HEK293 (cell line): ENCODE results near the gene NR3C1.

Experiments
- CTCF ChIA-PET: fragments of 350-600 bp; formaldehyde crosslinking; extraction: SDS; loops from one replicate; lab custom pipeline; 2021; ENCODE audit warnings: antibody characterized with exemption; lab: Yijun Ruan, JAX
- POLR2A ChIA-PET: fragments of 300-600 bp; formaldehyde crosslinking; extraction: SDS; loops from one replicate; lab custom pipeline; 2020; ENCODE audit warnings: antibody characterized with exemption, inconsistent platforms; lab: Yijun Ruan, JAX
- H3K27ac ChIP-seq: fragments of 200-500 bp; sonication (Bioruptor generic); 2 replicates; pipeline ENCODE4 v1.5.1; 2014; ENCODE audit warnings: low read depth, low read length, control low read depth, inconsistent platforms; ENCODE audit errors: extremely low read depth
- H3K36me3 ChIP-seq, 2 experiments: fragments of 200-500 bp in 1 of 2; sonication (Bioruptor generic) in 1 of 2; 1 replicate in 1 of 2; 2 replicates in 1 of 2; pipeline ENCODE4 v1.5.1; 2014 to 2017; ENCODE audit warnings: inconsistent platforms in 2 of 2, low read length in 2 of 2; ENCODE audit not compliant: control insufficient read depth in 2 of 2, insufficient read depth in 1 of 2
- H3K4me1 ChIP-seq: fragments of 200-500 bp; sonication (Bioruptor generic); 2 replicates; pipeline ENCODE4 v1.5.1; 2014; ENCODE audit warnings: mild to moderate bottlenecking, low read length, inconsistent platforms; ENCODE audit not compliant: control insufficient read depth, insufficient read depth
- H3K4me3 ChIP-seq: 2 replicates; pipeline ENCODE4 v1.5.1; 2011; ENCODE audit warnings: low read depth, mild to moderate bottlenecking, control low read depth, low read length, moderate library complexity
- H3K9me3 ChIP-seq: fragments of 200-500 bp; sonication (Bioruptor generic); 2 replicates; pipeline ENCODE4 v1.5.1; 2014; ENCODE audit warnings: low read depth, low read length, inconsistent platforms; ENCODE audit not compliant: control insufficient read depth, insufficient read depth
- IKZF3 ChIP-seq: fragments of 450-650 bp; IDR thresholded peaks from 2 replicates; pipeline ENCODE4 v1.5.0; 2018; ENCODE audit warnings: missing biosample characterization, mild to moderate bottlenecking, missing genetic modification characterization, moderate library complexity
- KLF1 ChIP-seq: fragments of 450-650 bp; formaldehyde crosslinking; IDR thresholded peaks from 2 replicates; pipeline ENCODE4 v1.5.1; 2016; ENCODE audit warnings: missing biosample characterization, missing genetic modification characterization
- SETDB1 ChIP-seq: IDR thresholded peaks from one replicate; pipeline ENCODE4 v1.6.1; 2017; ENCODE audit warnings: mild to moderate bottlenecking, low read length, moderate library complexity, mixed read lengths; ENCODE audit not compliant: insufficient read length
- TCF7L2 ChIP-seq: IDR thresholded peaks from 2 replicates; pipeline ENCODE4 v1.6.1; 2011; ENCODE audit warnings: low read depth, mild to moderate bottlenecking, inconsistent platforms, low read length, moderate library complexity, borderline replicate concordance
- ZBTB48 ChIP-seq: fragments of 450-650 bp; formaldehyde crosslinking; IDR thresholded peaks from 2 replicates; pipeline ENCODE4 v1.5.1; 2016; ENCODE audit warnings: missing biosample characterization, missing genetic modification characterization
- ZNF146 ChIP-seq: fragments of 450-650 bp; formaldehyde crosslinking; IDR thresholded peaks from 2 replicates; pipeline ENCODE4 v1.5.1; 2016; ENCODE audit warnings: missing biosample characterization, missing genetic modification characterization
- ZNF248 ChIP-seq: fragments of 450-650 bp; formaldehyde crosslinking; IDR thresholded peaks from 2 replicates; pipeline ENCODE4 v1.5.1; 2017; ENCODE audit warnings: missing biosample characterization, missing genetic modification characterization
- ZNF366 ChIP-seq: fragments of 450-650 bp; formaldehyde crosslinking; conservative IDR thresholded peaks from 2 replicates; pipeline ENCODE4 v1.5.1; 2016; ENCODE audit warnings: missing biosample characterization, missing genetic modification characterization
- ZNF391 ChIP-seq: fragments of 450-650 bp; formaldehyde crosslinking; IDR thresholded peaks from 2 replicates; pipeline ENCODE4 v1.5.1; 2016; ENCODE audit warnings: low read depth, missing biosample characterization, missing genetic modification characterization, borderline replicate concordance
- ZNF654 ChIP-seq: fragments of 450-650 bp; formaldehyde crosslinking; IDR thresholded peaks from 2 replicates; pipeline ENCODE4 v1.5.1; 2016; ENCODE audit warnings: low read depth, missing biosample characterization, missing genetic modification characterization
- TF ChIP-seq, protein P1 (sequence below): fragments of 450-650 bp; formaldehyde crosslinking; IDR thresholded peaks from 2 replicates; pipeline ENCODE4 v1.5.1; 2016; ENCODE audit warnings: missing biosample characterization, missing genetic modification characterization
- TF ChIP-seq, protein P2 (sequence below): fragments of 450-650 bp; formaldehyde crosslinking; IDR thresholded peaks from 2 replicates; pipeline ENCODE4 v1.5.1; 2016; ENCODE audit warnings: missing biosample characterization, missing genetic modification characterization, borderline replicate concordance
- TF ChIP-seq, protein P3 (sequence below): IDR thresholded peaks from 2 replicates; pipeline ENCODE4 v1.6.1; 2011; ENCODE audit warnings: mild to moderate bottlenecking, low read depth, low read length, borderline replicate concordance
- TF ChIP-seq, protein P4 (sequence below): fragments of 450-650 bp; formaldehyde crosslinking; IDR thresholded peaks from 2 replicates; pipeline ENCODE4 v1.5.1; 2016; ENCODE audit warnings: missing biosample characterization, missing genetic modification characterization, borderline replicate concordance

The NR3C1 gene

DNA sequence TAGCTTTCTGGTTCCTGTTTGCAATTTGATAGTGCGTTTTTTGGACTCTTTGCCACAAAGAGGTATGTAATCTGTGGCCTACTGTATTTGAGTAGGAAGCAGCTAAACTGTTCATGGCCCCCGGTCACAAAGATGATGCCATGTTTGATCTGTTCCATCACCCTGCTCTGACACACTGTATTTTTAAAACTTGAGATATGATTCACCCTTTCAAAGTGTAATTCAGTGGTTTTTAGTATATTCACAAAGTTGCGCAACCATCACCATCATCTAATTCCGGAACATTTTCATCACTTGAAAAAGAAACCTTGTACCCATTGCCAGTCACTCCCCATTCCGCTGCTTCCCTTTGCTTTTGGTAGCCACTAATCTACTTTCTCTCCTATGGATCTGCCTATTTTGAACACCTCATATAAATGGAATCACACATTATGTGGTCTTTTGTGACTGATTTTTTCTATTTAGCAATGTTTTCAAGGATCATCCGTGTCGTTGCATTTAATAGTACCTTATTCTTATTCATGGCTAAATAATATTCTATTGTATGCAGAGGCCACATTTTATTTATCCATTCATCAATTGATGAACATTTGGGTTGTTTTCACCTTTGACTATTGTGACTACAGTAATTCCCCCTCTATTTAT, 141.6 kb downstream of the NR3C1 start:
- ChIA-PET POLR2A (no interaction called here), CTCF (no interaction called here)
- Histone ChIP-seq H3K27ac (no peak overlapping the region), H3K4me1 (no peaks in the 10 kb centered on the region), H3K4me3 (no peak overlapping the region), H3K36me3 (no peaks in the 10 kb centered on the region), H3K9me3 (no peaks in the 10 kb centered on the region)
- TF ChIP-seq ZNF654: no peak
- TF ChIP-seq, protein P1, sequence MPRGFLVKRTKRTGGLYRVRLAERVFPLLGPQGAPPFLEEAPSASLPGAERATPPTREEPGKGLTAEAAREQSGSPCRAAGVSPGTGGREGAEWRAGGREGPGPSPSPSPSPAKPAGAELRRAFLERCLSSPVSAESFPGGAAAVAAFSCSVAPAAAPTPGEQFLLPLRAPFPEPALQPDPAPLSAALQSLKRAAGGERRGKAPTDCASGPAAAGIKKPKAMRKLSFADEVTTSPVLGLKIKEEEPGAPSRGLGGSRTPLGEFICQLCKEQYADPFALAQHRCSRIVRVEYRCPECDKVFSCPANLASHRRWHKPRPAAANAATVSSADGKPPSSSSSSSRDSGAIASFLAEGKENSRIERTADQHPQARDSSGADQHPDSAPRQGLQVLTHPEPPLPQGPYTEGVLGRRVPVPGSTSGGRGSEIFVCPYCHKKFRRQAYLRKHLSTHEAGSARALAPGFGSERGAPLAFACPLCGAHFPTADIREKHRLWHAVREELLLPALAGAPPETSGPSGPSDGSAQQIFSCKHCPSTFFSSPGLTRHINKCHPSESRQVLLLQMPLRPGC: no peak
- peak; percentile 7; the same call in 1 of the 2 replicates for TF ChIP-seq ZNF146 (tag by site-specific recombination)
- no peak for TF ChIP-seq IKZF3 (tag by site-specific recombination)

DNA sequence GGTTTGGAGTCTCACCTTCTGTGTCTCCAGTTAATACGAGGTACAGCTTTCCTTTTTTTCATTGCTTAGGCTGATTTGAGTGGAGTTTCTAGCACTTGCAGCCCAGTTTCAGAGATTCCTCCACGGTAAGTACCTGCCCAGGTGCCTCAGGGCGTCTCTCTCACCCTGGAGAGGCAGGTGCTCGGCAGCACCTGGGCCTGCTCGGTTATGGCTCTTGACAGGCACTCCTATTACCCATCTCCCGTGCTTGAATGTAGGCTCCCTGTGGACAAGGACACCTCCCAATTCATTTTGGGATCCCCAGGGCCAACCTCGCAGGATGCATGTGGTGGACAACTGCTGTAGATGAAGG, 144.3 kb downstream of the NR3C1 start:
- Histone ChIP-seq H3K4me1 (no peaks in the 10 kb centered on the region), H3K9me3 (no peaks in the 10 kb centered on the region), H3K36me3 (no peaks in the 10 kb centered on the region), H3K4me3 (no peak overlapping the region), H3K27ac (no peak overlapping the region)
- ChIA-PET POLR2A (no interaction called here), CTCF (no interaction called here)
- TF ChIP-seq ZBTB48 (no peak), TCF7L2 (no peak), KLF1 (no peak)

- POLR2A ChIA-PET: interaction anchor here (0.8 kb wide), 1 partner anchor 9 kb away, joined by 3 read pairs; no protein-coding TSS in a partner anchor
- TF ChIP-seq SETDB1 (no peak), ZNF248 (tag by site-specific recombination) (no peak), ZNF366 (tag by site-specific recombination) (no peak), ZNF391 (no peak)
- TF ChIP-seq, protein P2, sequence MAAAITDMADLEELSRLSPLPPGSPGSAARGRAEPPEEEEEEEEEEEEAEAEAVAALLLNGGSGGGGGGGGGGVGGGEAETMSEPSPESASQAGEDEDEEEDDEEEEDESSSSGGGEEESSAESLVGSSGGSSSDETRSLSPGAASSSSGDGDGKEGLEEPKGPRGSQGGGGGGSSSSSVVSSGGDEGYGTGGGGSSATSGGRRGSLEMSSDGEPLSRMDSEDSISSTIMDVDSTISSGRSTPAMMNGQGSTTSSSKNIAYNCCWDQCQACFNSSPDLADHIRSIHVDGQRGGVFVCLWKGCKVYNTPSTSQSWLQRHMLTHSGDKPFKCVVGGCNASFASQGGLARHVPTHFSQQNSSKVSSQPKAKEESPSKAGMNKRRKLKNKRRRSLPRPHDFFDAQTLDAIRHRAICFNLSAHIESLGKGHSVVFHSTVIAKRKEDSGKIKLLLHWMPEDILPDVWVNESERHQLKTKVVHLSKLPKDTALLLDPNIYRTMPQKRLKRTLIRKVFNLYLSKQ: no peak
- TF ChIP-seq, protein P3, sequence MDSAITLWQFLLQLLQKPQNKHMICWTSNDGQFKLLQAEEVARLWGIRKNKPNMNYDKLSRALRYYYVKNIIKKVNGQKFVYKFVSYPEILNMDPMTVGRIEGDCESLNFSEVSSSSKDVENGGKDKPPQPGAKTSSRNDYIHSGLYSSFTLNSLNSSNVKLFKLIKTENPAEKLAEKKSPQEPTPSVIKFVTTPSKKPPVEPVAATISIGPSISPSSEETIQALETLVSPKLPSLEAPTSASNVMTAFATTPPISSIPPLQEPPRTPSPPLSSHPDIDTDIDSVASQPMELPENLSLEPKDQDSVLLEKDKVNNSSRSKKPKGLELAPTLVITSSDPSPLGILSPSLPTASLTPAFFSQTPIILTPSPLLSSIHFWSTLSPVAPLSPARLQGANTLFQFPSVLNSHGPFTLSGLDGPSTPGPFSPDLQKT: no peak
- TF ChIP-seq, protein P4, sequence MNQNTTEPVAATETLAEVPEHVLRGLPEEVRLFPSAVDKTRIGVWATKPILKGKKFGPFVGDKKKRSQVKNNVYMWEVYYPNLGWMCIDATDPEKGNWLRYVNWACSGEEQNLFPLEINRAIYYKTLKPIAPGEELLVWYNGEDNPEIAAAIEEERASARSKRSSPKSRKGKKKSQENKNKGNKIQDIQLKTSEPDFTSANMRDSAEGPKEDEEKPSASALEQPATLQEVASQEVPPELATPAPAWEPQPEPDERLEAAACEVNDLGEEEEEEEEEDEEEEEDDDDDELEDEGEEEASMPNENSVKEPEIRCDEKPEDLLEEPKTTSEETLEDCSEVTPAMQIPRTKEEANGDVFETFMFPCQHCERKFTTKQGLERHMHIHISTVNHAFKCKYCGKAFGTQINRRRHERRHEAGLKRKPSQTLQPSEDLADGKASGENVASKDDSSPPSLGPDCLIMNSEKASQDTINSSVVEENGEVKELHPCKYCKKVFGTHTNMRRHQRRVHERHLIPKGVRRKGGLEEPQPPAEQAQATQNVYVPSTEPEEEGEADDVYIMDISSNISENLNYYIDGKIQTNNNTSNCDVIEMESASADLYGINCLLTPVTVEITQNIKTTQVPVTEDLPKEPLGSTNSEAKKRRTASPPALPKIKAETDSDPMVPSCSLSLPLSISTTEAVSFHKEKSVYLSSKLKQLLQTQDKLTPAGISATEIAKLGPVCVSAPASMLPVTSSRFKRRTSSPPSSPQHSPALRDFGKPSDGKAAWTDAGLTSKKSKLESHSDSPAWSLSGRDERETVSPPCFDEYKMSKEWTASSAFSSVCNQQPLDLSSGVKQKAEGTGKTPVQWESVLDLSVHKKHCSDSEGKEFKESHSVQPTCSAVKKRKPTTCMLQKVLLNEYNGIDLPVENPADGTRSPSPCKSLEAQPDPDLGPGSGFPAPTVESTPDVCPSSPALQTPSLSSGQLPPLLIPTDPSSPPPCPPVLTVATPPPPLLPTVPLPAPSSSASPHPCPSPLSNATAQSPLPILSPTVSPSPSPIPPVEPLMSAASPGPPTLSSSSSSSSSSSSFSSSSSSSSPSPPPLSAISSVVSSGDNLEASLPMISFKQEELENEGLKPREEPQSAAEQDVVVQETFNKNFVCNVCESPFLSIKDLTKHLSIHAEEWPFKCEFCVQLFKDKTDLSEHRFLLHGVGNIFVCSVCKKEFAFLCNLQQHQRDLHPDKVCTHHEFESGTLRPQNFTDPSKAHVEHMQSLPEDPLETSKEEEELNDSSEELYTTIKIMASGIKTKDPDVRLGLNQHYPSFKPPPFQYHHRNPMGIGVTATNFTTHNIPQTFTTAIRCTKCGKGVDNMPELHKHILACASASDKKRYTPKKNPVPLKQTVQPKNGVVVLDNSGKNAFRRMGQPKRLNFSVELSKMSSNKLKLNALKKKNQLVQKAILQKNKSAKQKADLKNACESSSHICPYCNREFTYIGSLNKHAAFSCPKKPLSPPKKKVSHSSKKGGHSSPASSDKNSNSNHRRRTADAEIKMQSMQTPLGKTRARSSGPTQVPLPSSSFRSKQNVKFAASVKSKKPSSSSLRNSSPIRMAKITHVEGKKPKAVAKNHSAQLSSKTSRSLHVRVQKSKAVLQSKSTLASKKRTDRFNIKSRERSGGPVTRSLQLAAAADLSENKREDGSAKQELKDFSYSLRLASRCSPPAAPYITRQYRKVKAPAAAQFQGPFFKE (tag by site-specific recombination): no peak
These were observed 144.8 kb downstream of the NR3C1 start for GRCh38 chr5:143258559-143259253.

More at GRCh38 chr5:143258559-143259253, 144.8 kb downstream of the NR3C1 start:
- no peaks in the 10 kb centered on the region for H3K9me3 ChIP-seq
- no peaks in the 10 kb centered on the region for H3K36me3 ChIP-seq
- H3K4me3 ChIP-seq: no peak overlapping the region
- CTCF ChIA-PET: interaction anchor here (0.6 kb wide), 1 partner anchor 9 kb away, joined by 3 read pairs; no protein-coding TSS in a partner anchor
- H3K27ac ChIP-seq: no peak overlapping the region
- no peaks in the 10 kb centered on the region for H3K4me1 ChIP-seq
